ENCODE measurements around the gene CTU2. TPM values are rescaled to one million over a fixed set of nuclear protein-coding genes. Genes with fewer than 3 reads are reported as not detected.

CTU2 gene
- polyA plus RNA-seq, 1 donor from 2014 or later: 26.3 TPM

GRCh38 chr16:88754912-88755744 lies 48.8 kb downstream of the CTU2 start:
- Histone ChIP-seq H4K20me1 (ENCODE audit: insufficient read depth) (no peaks in the 10 kb centered on the region), H3K79me2 (replicated peaks; ENCODE audit: insufficient read depth, low read length) (no peaks in the 10 kb centered on the region), H3K9ac (ENCODE audit: low read length) (no peak overlapping the region), H3K36me3 (ENCODE audit: insufficient read depth, low read length) (no peaks in the 10 kb centered on the region), H2AFZ (ENCODE audit: low read depth, low read length) (no peak overlapping the region), H3K4me3 (ENCODE audit: low read length) (no peak overlapping the region), H3K27ac (ENCODE audit: low read length) (no peak overlapping the region), H3K9me2 (ENCODE audit: insufficient read depth, low read length) (no peaks in the 10 kb centered on the region), H3K27me3 (ENCODE audit: insufficient read depth, low read depth, low read length) (no peaks in the 10 kb centered on the region), H3K4me2 (ENCODE audit: low read length) (no peak overlapping the region), H3F3A (ENCODE audit: insufficient read depth, low read length, poor library complexity, severe bottlenecking) (no peaks in the 10 kb centered on the region), H3K9me3 (ENCODE audit: low read length) (no peaks in the 10 kb centered on the region)
- TF ChIP-seq CTCF (IDR thresholded peaks at IDR 0.05; ENCODE audit: poor library complexity, severe bottlenecking) (no peak), MXI1 (conservative IDR thresholded peaks at IDR 0.05; ENCODE audit: poor library complexity, severe bottlenecking) (no peak), TAF1 (IDR thresholded peaks at IDR 0.05; ENCODE audit: low read depth) (no peak), REST (IDR thresholded peaks at IDR 0.05; ENCODE audit: borderline replicate concordance) (no peak), POLR2AphosphoS5 (IDR thresholded peaks at IDR 0.05) (no peak), SMC3 (conservative IDR thresholded peaks at IDR 0.05; ENCODE audit: poor library complexity) (no peak), EP300 (conservative IDR thresholded peaks at IDR 0.05; ENCODE audit: poor library complexity, severe bottlenecking) (no peak), RAD21 (conservative IDR thresholded peaks at IDR 0.05) (no peak), EZH2 (IDR thresholded peaks at IDR 0.05; ENCODE audit: borderline replicate concordance, insufficient read depth, low read length, poor library complexity, severe bottlenecking) (no peak)

GRCh38 chr16:88755745-88756443 lies 49.6 kb downstream of the CTU2 start:
- no peaks in the 10 kb centered on the region for H3K27me3 ChIP-seq (ENCODE audit: insufficient read depth, low read depth, low read length)
- H3K4me3 ChIP-seq (ENCODE audit: low read length): no peak overlapping the region
- no peaks in the 10 kb centered on the region for H3K9me2 ChIP-seq (ENCODE audit: insufficient read depth, low read length)
- no peaks in the 10 kb centered on the region for H3F3A ChIP-seq (ENCODE audit: insufficient read depth, low read length, poor library complexity, severe bottlenecking)
- H3K9me3 ChIP-seq (ENCODE audit: low read length): no peaks in the 10 kb centered on the region
- no peak overlapping the region for H3K9ac ChIP-seq (ENCODE audit: low read length)
- no peaks in the 10 kb centered on the region for H4K20me1 ChIP-seq (ENCODE audit: insufficient read depth)
- no peak for TF ChIP-seq CTCF (IDR thresholded peaks at IDR 0.05; ENCODE audit: poor library complexity, severe bottlenecking)
- TF ChIP-seq TAF1 (IDR thresholded peaks at IDR 0.05; ENCODE audit: low read depth): no peak
- TF ChIP-seq RAD21 (conservative IDR thresholded peaks at IDR 0.05): no peak
- TF ChIP-seq SMC3 (conservative IDR thresholded peaks at IDR 0.05; ENCODE audit: poor library complexity): no peak
- TF ChIP-seq POLR2AphosphoS5 (IDR thresholded peaks at IDR 0.05): no peak
- no peak for TF ChIP-seq MXI1 (conservative IDR thresholded peaks at IDR 0.05; ENCODE audit: poor library complexity, severe bottlenecking)
- TF ChIP-seq EP300 (conservative IDR thresholded peaks at IDR 0.05; ENCODE audit: poor library complexity, severe bottlenecking): no peak
- no peak for TF ChIP-seq EZH2 (IDR thresholded peaks at IDR 0.05; ENCODE audit: borderline replicate concordance, insufficient read depth, low read length, poor library complexity, severe bottlenecking)
- TF ChIP-seq REST (IDR thresholded peaks at IDR 0.05; ENCODE audit: borderline replicate concordance): no peak
- no peaks in the 10 kb centered on the region for H3K79me2 ChIP-seq (replicated peaks; ENCODE audit: insufficient read depth, low read length)
- no peak overlapping the region for H3K4me2 ChIP-seq (ENCODE audit: low read length)
- no peaks in the 10 kb centered on the region for H3K36me3 ChIP-seq (ENCODE audit: insufficient read depth, low read length)
- H3K27ac ChIP-seq (ENCODE audit: low read length): no peak overlapping the region
- H2AFZ ChIP-seq (ENCODE audit: low read depth, low read length): no peak overlapping the region

All from neural cell (in vitro differentiated cells).